ENCODE measurements around the gene MAD1L1.

Gene MAD1L1

GRCh38 chr7:2191016-2191415 is 41.7 kb downstream of the MAD1L1 start:
- no peaks in the 10 kb centered on the region for H3K4me1 ChIP-seq (ENCODE audit: control insufficient read depth in 5 of 5, insufficient read depth in 5 of 5, low read length in 5 of 5)
- no peak overlapping the region for H3K9ac ChIP-seq (ENCODE audit: low read length in 5 of 5)
- H3K9me3 ChIP-seq (ENCODE audit: control insufficient read depth in 5 of 5, low read length in 5 of 5): peaks cover 0 to 14% (median 11%) of the 10 kb centered on the region in 5 donors
- no peak overlapping the region for H3K27ac ChIP-seq (ENCODE audit: low read depth, low read length)
- no peaks in the 10 kb centered on the region for H3K27me3 ChIP-seq (ENCODE audit: control insufficient read depth in 5 of 5, insufficient read depth in 4 of 5, low read length in 5 of 5)
- H3K36me3 ChIP-seq (ENCODE audit: control insufficient read depth in 5 of 5, insufficient read depth in 5 of 5, low read length in 5 of 5): peaks cover 0 to 23% (median 9%) of the 10 kb centered on the region in 5 donors
- no peak overlapping the region for H3K4me3 ChIP-seq (ENCODE audit: low read depth in 1 of 5, low read length in 5 of 5)

GRCh38 chr7:2190531-2190930 is 42.2 kb downstream of the MAD1L1 start:
- Histone ChIP-seq H3K36me3 (ENCODE audit: control insufficient read depth in 5 of 5, insufficient read depth in 5 of 5, low read length in 5 of 5) (peaks cover 0 to 18% (median 5%) of the 10 kb centered on the region in 5 donors), H3K4me1 (ENCODE audit: control insufficient read depth in 5 of 5, insufficient read depth in 5 of 5, low read length in 5 of 5) (no peaks in the 10 kb centered on the region), H3K9ac (ENCODE audit: low read length in 5 of 5) (no peak overlapping the region), H3K9me3 (ENCODE audit: control insufficient read depth in 5 of 5, low read length in 5 of 5) (peaks cover 0 to 10% (median 8%) of the 10 kb centered on the region in 5 donors), H3K27me3 (ENCODE audit: control insufficient read depth in 5 of 5, insufficient read depth in 4 of 5, low read length in 5 of 5) (no peaks in the 10 kb centered on the region), H3K27ac (ENCODE audit: low read depth, low read length) (no peak overlapping the region), H3K4me3 (ENCODE audit: low read depth in 1 of 5, low read length in 5 of 5) (no peak overlapping the region)

- Histone ChIP-seq H3K27me3 (ENCODE audit: control insufficient read depth in 5 of 5, insufficient read depth in 4 of 5, low read length in 5 of 5) (no peaks in the 10 kb centered on the region), H3K36me3 (ENCODE audit: control insufficient read depth in 5 of 5, insufficient read depth in 5 of 5, low read length in 5 of 5) (peaks cover 0 to 5% (median 0%) of the 10 kb centered on the region in 5 donors), H3K9ac (ENCODE audit: low read length in 5 of 5) (no peak overlapping the region), H3K27ac (ENCODE audit: low read depth, low read length) (no peak overlapping the region), H3K4me1 (ENCODE audit: control insufficient read depth in 5 of 5, insufficient read depth in 5 of 5, low read length in 5 of 5) (no peaks in the 10 kb centered on the region), H3K9me3 (ENCODE audit: control insufficient read depth in 5 of 5, low read length in 5 of 5) (peaks cover 0 to 6% (median 6%) of the 10 kb centered on the region in 5 donors), H3K4me3 (ENCODE audit: low read depth in 1 of 5, low read length in 5 of 5) (no peak overlapping the region)
Measured at GRCh38 chr7:2186166-2186565, 46.6 kb downstream of the MAD1L1 start.

GRCh38 chr7:2185715-2186114 is 47.0 kb downstream of the MAD1L1 start:
- H3K27ac ChIP-seq (ENCODE audit: low read depth, low read length): no peak overlapping the region
- H3K9me3 ChIP-seq (ENCODE audit: control insufficient read depth in 5 of 5, low read length in 5 of 5): peaks cover 0 to 6% (median 6%) of the 10 kb centered on the region in 5 donors
- peaks cover 0 to 5% (median 0%) of the 10 kb centered on the region in 5 donors for H3K36me3 ChIP-seq (ENCODE audit: control insufficient read depth in 5 of 5, insufficient read depth in 5 of 5, low read length in 5 of 5)
- H3K9ac ChIP-seq (ENCODE audit: low read length in 5 of 5): no peak overlapping the region
- H3K4me3 ChIP-seq (ENCODE audit: low read depth in 1 of 5, low read length in 5 of 5): no peak overlapping the region
- no peaks in the 10 kb centered on the region for H3K4me1 ChIP-seq (ENCODE audit: control insufficient read depth in 5 of 5, insufficient read depth in 5 of 5, low read length in 5 of 5)
- no peaks in the 10 kb centered on the region for H3K27me3 ChIP-seq (ENCODE audit: control insufficient read depth in 5 of 5, insufficient read depth in 4 of 5, low read length in 5 of 5)

GRCh38 chr7:2182461-2182860 is 50.3 kb downstream of the MAD1L1 start:
- Histone ChIP-seq H3K27me3 (ENCODE audit: control insufficient read depth in 5 of 5, insufficient read depth in 4 of 5, low read length in 5 of 5) (no peaks in the 10 kb centered on the region), H3K4me1 (ENCODE audit: control insufficient read depth in 5 of 5, insufficient read depth in 5 of 5, low read length in 5 of 5) (no peaks in the 10 kb centered on the region), H3K9me3 (ENCODE audit: control insufficient read depth in 5 of 5, low read length in 5 of 5) (no peaks in the 10 kb centered on the region), H3K4me3 (ENCODE audit: low read depth in 1 of 5, low read length in 5 of 5) (no peak overlapping the region), H3K36me3 (ENCODE audit: control insufficient read depth in 5 of 5, insufficient read depth in 5 of 5, low read length in 5 of 5) (peaks cover 0 to 7% (median 3%) of the 10 kb centered on the region in 5 donors), H3K9ac (ENCODE audit: low read length in 5 of 5) (no peak overlapping the region), H3K27ac (ENCODE audit: low read depth, low read length) (no peak overlapping the region)

- Histone ChIP-seq H3K27ac (ENCODE audit: low read depth, low read length) (no peak overlapping the region), H3K36me3 (ENCODE audit: control insufficient read depth in 5 of 5, insufficient read depth in 5 of 5, low read length in 5 of 5) (peaks cover 0 to 7% (median 3%) of the 10 kb centered on the region in 5 donors), H3K4me1 (ENCODE audit: control insufficient read depth in 5 of 5, insufficient read depth in 5 of 5, low read length in 5 of 5) (no peaks in the 10 kb centered on the region), H3K27me3 (ENCODE audit: control insufficient read depth in 5 of 5, insufficient read depth in 4 of 5, low read length in 5 of 5) (no peaks in the 10 kb centered on the region), H3K9me3 (ENCODE audit: control insufficient read depth in 5 of 5, low read length in 5 of 5) (no peaks in the 10 kb centered on the region), H3K4me3 (ENCODE audit: low read depth in 1 of 5, low read length in 5 of 5) (no peak overlapping the region), H3K9ac (ENCODE audit: low read length in 5 of 5) (no peak overlapping the region)
Measured at GRCh38 chr7:2181077-2181854, 51.5 kb downstream of the MAD1L1 start.

- no peak overlapping the region for H3K27ac ChIP-seq (ENCODE audit: low read depth, low read length)
- H3K4me3 ChIP-seq (ENCODE audit: low read depth in 1 of 5, low read length in 5 of 5): no peak overlapping the region
- no peaks in the 10 kb centered on the region for H3K27me3 ChIP-seq (ENCODE audit: control insufficient read depth in 5 of 5, insufficient read depth in 4 of 5, low read length in 5 of 5)
- peaks cover 0 to 10% (median 6%) of the 10 kb centered on the region in 5 donors for H3K4me1 ChIP-seq (ENCODE audit: control insufficient read depth in 5 of 5, insufficient read depth in 5 of 5, low read length in 5 of 5)
- peaks cover 0 to 7% (median 3%) of the 10 kb centered on the region in 5 donors for H3K36me3 ChIP-seq (ENCODE audit: control insufficient read depth in 5 of 5, insufficient read depth in 5 of 5, low read length in 5 of 5)
- no peaks in the 10 kb centered on the region for H3K9me3 ChIP-seq (ENCODE audit: control insufficient read depth in 5 of 5, low read length in 5 of 5)
- H3K9ac ChIP-seq (ENCODE audit: low read length in 5 of 5): no peak overlapping the region
Measured at GRCh38 chr7:2180081-2180480, 52.7 kb downstream of the MAD1L1 start.

- H3K36me3 ChIP-seq (ENCODE audit: control insufficient read depth in 5 of 5, insufficient read depth in 5 of 5, low read length in 5 of 5): peaks cover 0 to 30% (median 13%) of the 10 kb centered on the region in 5 donors
- no peaks in the 10 kb centered on the region for H3K27me3 ChIP-seq (ENCODE audit: control insufficient read depth in 5 of 5, insufficient read depth in 4 of 5, low read length in 5 of 5)
- no peak overlapping the region for H3K4me3 ChIP-seq (ENCODE audit: low read depth in 1 of 5, low read length in 5 of 5)
- no peak overlapping the region for H3K27ac ChIP-seq (ENCODE audit: low read depth, low read length)
- H3K9ac ChIP-seq (ENCODE audit: low read length in 5 of 5): no peak overlapping the region
- H3K9me3 ChIP-seq (ENCODE audit: control insufficient read depth in 5 of 5, low read length in 5 of 5): no peaks in the 10 kb centered on the region
- H3K4me1 ChIP-seq (ENCODE audit: control insufficient read depth in 5 of 5, insufficient read depth in 5 of 5, low read length in 5 of 5): peaks cover 0 to 20% (median 9%) of the 10 kb centered on the region in 5 donors
Measured at GRCh38 chr7:2175514-2175913, 57.2 kb downstream of the MAD1L1 start.

GRCh38 chr7:2175091-2175490 is 57.7 kb downstream of the MAD1L1 start:
- H3K9me3 ChIP-seq (ENCODE audit: control insufficient read depth in 5 of 5, low read length in 5 of 5): no peaks in the 10 kb centered on the region
- H3K4me3 ChIP-seq (ENCODE audit: low read depth in 1 of 5, low read length in 5 of 5): no peak overlapping the region
- H3K36me3 ChIP-seq (ENCODE audit: control insufficient read depth in 5 of 5, insufficient read depth in 5 of 5, low read length in 5 of 5): peaks cover 0 to 32% (median 16%) of the 10 kb centered on the region in 5 donors
- H3K4me1 ChIP-seq (ENCODE audit: control insufficient read depth in 5 of 5, insufficient read depth in 5 of 5, low read length in 5 of 5): peaks cover 0 to 20% (median 9%) of the 10 kb centered on the region in 5 donors
- no peak overlapping the region for H3K9ac ChIP-seq (ENCODE audit: low read length in 5 of 5)
- H3K27me3 ChIP-seq (ENCODE audit: control insufficient read depth in 5 of 5, insufficient read depth in 4 of 5, low read length in 5 of 5): no peaks in the 10 kb centered on the region
- H3K27ac ChIP-seq (ENCODE audit: low read depth, low read length): no peak overlapping the region

- H3K36me3 ChIP-seq (ENCODE audit: control insufficient read depth in 5 of 5, insufficient read depth in 5 of 5, low read length in 5 of 5): peaks cover 0 to 40% (median 19%) of the 10 kb centered on the region in 5 donors
- H3K4me3 ChIP-seq (ENCODE audit: low read depth in 1 of 5, low read length in 5 of 5): no peak overlapping the region
- no peak overlapping the region for H3K27ac ChIP-seq (ENCODE audit: low read depth, low read length)
- no peaks in the 10 kb centered on the region for H3K9me3 ChIP-seq (ENCODE audit: control insufficient read depth in 5 of 5, low read length in 5 of 5)
- peaks cover 0 to 20% (median 9%) of the 10 kb centered on the region in 5 donors for H3K4me1 ChIP-seq (ENCODE audit: control insufficient read depth in 5 of 5, insufficient read depth in 5 of 5, low read length in 5 of 5)
- H3K9ac ChIP-seq (ENCODE audit: low read length in 5 of 5): no peak overlapping the region
- no peaks in the 10 kb centered on the region for H3K27me3 ChIP-seq (ENCODE audit: control insufficient read depth in 5 of 5, insufficient read depth in 4 of 5, low read length in 5 of 5)
Measured at GRCh38 chr7:2173189-2173827, 59.4 kb downstream of the MAD1L1 start.

Data from subcutaneous abdominal adipose tissue (tissue), 5 donors.